Caco-2 (cell line): ENCODE data around the gene WWC2. TPM values are rescaled to one million over a fixed set of nuclear protein-coding genes. Genes with fewer than 3 reads are reported as not detected.

Source experiments
- BruUV-seq: library from RNA; stranded (reverse); fragments of 400-500 nt; replicated peaks from 2 replicates; lab custom pipeline; 2021; lab: Mats Ljungman, UMichigan
- CTCF ChIA-PET: fragments of 300-600 bp; sonication (Branson Sonifier 250); formaldehyde crosslinking; loops from one replicate; lab custom pipeline; 2022; ENCODE audit warnings: antibody characterized with exemption; lab: Charles Lee
- POLR2A ChIA-PET: fragments of 300-600 bp; sonication (Branson Sonifier 250); formaldehyde crosslinking; loops from one replicate; lab custom pipeline; 2022; ENCODE audit warnings: antibody characterized with exemption; lab: Charles Lee
- DNase-seq, 2 experiments: peaks; one replicate each; pipeline versions ENCODE4 v3.0.0 to v3.0.0-alpha.2; 2020 to 2022
- H3K27me3 ChIP-seq: replicated peaks from 2 replicates; pipeline ENCODE4 v1.6.0; 2011; ENCODE audit warnings: low read length; ENCODE audit not compliant: control insufficient read depth, insufficient read depth
- H3K36me3 ChIP-seq: 2 replicates; pipeline ENCODE4 v1.5.1; 2011; ENCODE audit warnings: low read length; ENCODE audit not compliant: control insufficient read depth, insufficient read depth
- H3K4me1 ChIP-seq: fragments of 250-450 bp; sonication (Bioruptor Pico); 2 replicates; pipeline ENCODE4 v1.5.1; 2020; ENCODE audit warnings: mild to moderate bottlenecking
- H3K4me3 ChIP-seq: 2 replicates; pipeline ENCODE4 v1.5.1; 2011; ENCODE audit warnings: low read depth, mild to moderate bottlenecking, control low read depth, low read length
- H3K9me3 ChIP-seq: fragments of 250-450 bp; sonication (Bioruptor Pico); 2 replicates; pipeline ENCODE4 v1.5.1; 2020; ENCODE audit warnings: mild to moderate bottlenecking, moderate library complexity
- H3K27ac Mint-ChIP-seq: one replicate; pipeline ENCODE4 v1.8.0; 2022; ENCODE audit warnings: mixed read lengths; ENCODE audit not compliant: unreplicated experiment
- H3K27me3 Mint-ChIP-seq: one replicate; pipeline ENCODE4 v1.8.0; 2022; ENCODE audit warnings: mixed read lengths; ENCODE audit not compliant: insufficient read depth, unreplicated experiment
- H3K36me3 Mint-ChIP-seq: one replicate; pipeline ENCODE4 v1.8.0; 2022; ENCODE audit warnings: mild to moderate bottlenecking, mixed read lengths; ENCODE audit not compliant: insufficient read depth, unreplicated experiment
- H3K4me1 Mint-ChIP-seq: one replicate; pipeline ENCODE4 v1.8.0; 2022; ENCODE audit warnings: low read depth, mixed read lengths; ENCODE audit not compliant: unreplicated experiment
- H3K4me3 Mint-ChIP-seq: one replicate; pipeline ENCODE4 v1.8.0; 2022; ENCODE audit warnings: mild to moderate bottlenecking, moderate library complexity, mixed read lengths; ENCODE audit not compliant: unreplicated experiment
- H3K9me3 Mint-ChIP-seq: one replicate; pipeline ENCODE4 v1.8.0; 2022; ENCODE audit warnings: mixed read lengths; ENCODE audit not compliant: unreplicated experiment
- intact Hi-C: fragments of 100-400 bp; cut with micrococcal nuclease; formaldehyde crosslinking; loops from one replicate; pipeline ENCODE4 v1.10.0; 2022; ENCODE audit not compliant: unreplicated experiment
- total RNA-seq: library from RNA; stranded (reverse); gene quantifications from 2 replicates; pipeline ENCODE4 v1.2.3, GENCODE V29; 2022
- TF ChIP-seq, protein P1 (sequence below), 2 experiments: fragments of 200-600 bp in 1 of 2; IDR thresholded peaks; 1 replicate in 1 of 2; 2 replicates in 1 of 2; pipeline versions ENCODE4 v1.5.1 to v1.8.0; 2011 to 2022; ENCODE audit warnings: antibody characterized with exemption in 1 of 2, control low read depth in 1 of 2, inconsistent platforms in 1 of 2, low read depth in 1 of 2, low read length in 1 of 2, mild to moderate bottlenecking in 1 of 2, moderate library complexity in 1 of 2; ENCODE audit not compliant: insufficient read depth in 1 of 2, severe bottlenecking in 1 of 2, unreplicated experiment in 1 of 2

The WWC2 gene
- total RNA-seq, 1 experiment from 2014 or later = 126 TPM

DNA sequence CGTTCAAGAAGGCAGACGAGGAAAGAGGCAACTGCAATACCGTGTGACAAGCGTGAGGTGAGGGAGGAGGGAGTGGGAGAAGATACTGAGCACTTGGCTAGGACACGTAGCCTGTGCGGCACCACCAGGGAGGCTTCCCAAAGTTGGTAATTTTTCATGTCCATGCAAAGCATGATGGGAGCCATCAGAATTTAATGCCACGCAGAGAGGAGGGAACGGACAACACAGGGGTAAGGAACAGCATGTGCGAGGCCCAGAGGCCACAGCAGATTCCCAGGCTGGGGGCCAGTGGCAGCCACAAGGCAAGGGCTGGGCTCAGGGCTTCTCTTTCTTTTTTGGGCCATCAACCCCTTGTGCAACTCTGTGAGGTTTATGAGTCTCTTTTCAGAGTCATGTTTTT is 234.1 kb downstream of the WWC2 start:
- no peak for DNase-seq
- no peaks in the 10 kb centered on the region for H3K27me3 Mint-ChIP-seq
- Histone ChIP-seq H3K4me3 (no peak overlapping the region), H3K4me1 (peaks cover 22% of the 10 kb centered on the region; the same call in 1 of the 2 replicates), H3K36me3 (no peaks in the 10 kb centered on the region), H3K9me3 (no peaks in the 10 kb centered on the region; the same call in 1 of the 2 replicates), H3K27me3 (no peaks in the 10 kb centered on the region)
- TF ChIP-seq, protein P1, sequence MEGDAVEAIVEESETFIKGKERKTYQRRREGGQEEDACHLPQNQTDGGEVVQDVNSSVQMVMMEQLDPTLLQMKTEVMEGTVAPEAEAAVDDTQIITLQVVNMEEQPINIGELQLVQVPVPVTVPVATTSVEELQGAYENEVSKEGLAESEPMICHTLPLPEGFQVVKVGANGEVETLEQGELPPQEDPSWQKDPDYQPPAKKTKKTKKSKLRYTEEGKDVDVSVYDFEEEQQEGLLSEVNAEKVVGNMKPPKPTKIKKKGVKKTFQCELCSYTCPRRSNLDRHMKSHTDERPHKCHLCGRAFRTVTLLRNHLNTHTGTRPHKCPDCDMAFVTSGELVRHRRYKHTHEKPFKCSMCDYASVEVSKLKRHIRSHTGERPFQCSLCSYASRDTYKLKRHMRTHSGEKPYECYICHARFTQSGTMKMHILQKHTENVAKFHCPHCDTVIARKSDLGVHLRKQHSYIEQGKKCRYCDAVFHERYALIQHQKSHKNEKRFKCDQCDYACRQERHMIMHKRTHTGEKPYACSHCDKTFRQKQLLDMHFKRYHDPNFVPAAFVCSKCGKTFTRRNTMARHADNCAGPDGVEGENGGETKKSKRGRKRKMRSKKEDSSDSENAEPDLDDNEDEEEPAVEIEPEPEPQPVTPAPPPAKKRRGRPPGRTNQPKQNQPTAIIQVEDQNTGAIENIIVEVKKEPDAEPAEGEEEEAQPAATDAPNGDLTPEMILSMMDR (IDR thresholded peaks at IDR 0.05; ENCODE audit: insufficient read depth in 1 of 2, low read depth in 1 of 2, low read length in 1 of 2, severe bottlenecking in 1 of 2, unreplicated experiment in 1 of 2) = no peak
- no TSS peak for BruUV-seq
- H3K9me3 Mint-ChIP-seq = peaks cover 15% of the 10 kb centered on the region
- ChIA-PET CTCF (no interaction called here), POLR2A (no interaction called here)
- intact Hi-C loops = no loop called here
- H3K27ac Mint-ChIP-seq = no peak overlapping the region
- H3K4me1 Mint-ChIP-seq = peaks cover 20% of the 10 kb centered on the region
- H3K4me3 Mint-ChIP-seq = no peak overlapping the region
- H3K36me3 Mint-ChIP-seq = peaks cover 17% of the 10 kb centered on the region

DNA sequence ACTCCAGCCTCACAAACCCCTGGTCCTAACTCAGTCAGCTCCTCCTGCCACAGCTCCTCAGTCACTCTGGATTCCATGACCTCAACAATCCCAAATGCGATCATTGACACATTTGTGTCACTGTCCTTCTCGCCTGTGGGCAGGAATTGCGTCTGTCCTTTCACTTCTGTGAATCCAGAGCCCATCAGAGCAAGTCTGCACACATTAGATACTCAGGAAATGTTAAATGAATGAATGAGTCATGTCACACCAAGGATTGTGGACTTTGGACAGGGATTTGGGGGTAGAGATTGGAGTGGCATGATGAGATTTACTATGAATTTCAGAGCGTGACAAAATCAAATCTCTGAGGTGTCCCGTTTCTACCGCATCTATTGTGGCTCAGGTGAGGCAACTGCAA is 234.9 kb downstream of the WWC2 start:
- Mint-ChIP-seq H3K4me1 (peaks cover 12% of the 10 kb centered on the region), H3K27me3 (no peaks in the 10 kb centered on the region), H3K9me3 (peaks cover 12% of the 10 kb centered on the region), H3K36me3 (peaks cover 13% of the 10 kb centered on the region), H3K4me3 (no peak overlapping the region), H3K27ac (no peak overlapping the region)
- no peaks in the 10 kb centered on the region for H3K36me3 ChIP-seq
- CTCF ChIA-PET = no interaction called here
- no peak overlapping the region for H3K4me3 ChIP-seq
- H3K9me3 ChIP-seq = no peaks in the 10 kb centered on the region; the same call in 1 of the 2 replicates
- no TSS peak for BruUV-seq
- H3K4me1 ChIP-seq = peaks cover 22% of the 10 kb centered on the region; the same call in 1 of the 2 replicates
- H3K27me3 ChIP-seq = no peaks in the 10 kb centered on the region
- intact Hi-C loops = no loop called here
- POLR2A ChIA-PET = no interaction called here
- TF ChIP-seq, protein P1 (IDR thresholded peaks at IDR 0.05; ENCODE audit: insufficient read depth in 1 of 2, low read depth in 1 of 2, low read length in 1 of 2, severe bottlenecking in 1 of 2, unreplicated experiment in 1 of 2) = no peak
- peak in 1 of 2 experiments; percentile 22 for DNase-seq

- no peaks in the 10 kb centered on the region for H3K27me3 Mint-ChIP-seq
- ChIA-PET CTCF (no interaction called here), POLR2A (no interaction called here)
- DNase-seq = no peak
- H3K4me3 ChIP-seq = no peak overlapping the region
- no peaks in the 10 kb centered on the region for H3K27me3 ChIP-seq
- no peak overlapping the region for H3K4me3 Mint-ChIP-seq
- intact Hi-C loops = no loop called here
- H3K27ac Mint-ChIP-seq = no peak overlapping the region
- TF ChIP-seq, protein P1 (IDR thresholded peaks at IDR 0.05; ENCODE audit: insufficient read depth in 1 of 2, low read depth in 1 of 2, low read length in 1 of 2, severe bottlenecking in 1 of 2, unreplicated experiment in 1 of 2) = no peak
- no TSS peak for BruUV-seq
- H3K36me3 ChIP-seq = no peaks in the 10 kb centered on the region
- H3K9me3 ChIP-seq = no peaks in the 10 kb centered on the region; the same call in 1 of the 2 replicates
- peaks cover 22% of the 10 kb centered on the region; the same call in 1 of the 2 replicates for H3K4me1 ChIP-seq
- H3K9me3 Mint-ChIP-seq = peaks cover 6% of the 10 kb centered on the region
- H3K4me1 Mint-ChIP-seq = peaks cover 8% of the 10 kb centered on the region
- peaks cover 7% of the 10 kb centered on the region for H3K36me3 Mint-ChIP-seq
Observed at GRCh38 chr4:183335369-183335940, 236.4 kb downstream of the WWC2 start.
